ENCODE results near the gene RAP2A. TPM values are rescaled to one million over a fixed set of nuclear protein-coding genes. Genes with fewer than 3 reads are reported as not detected.

The RAP2A gene
- total and polyA plus RNA-seq, 4 donors, result 3.1 to 37.2 (median 6.7) TPM

GRCh38 chr13:97512732-97513131 is 78.8 kb downstream of the RAP2A start:
- Histone ChIP-seq H3K9ac (ENCODE audit: low read depth in 1 of 2, low read length in 2 of 2) (no peak overlapping the region), H3K4me3 (ENCODE audit: low read depth in 1 of 3, low read length in 3 of 3) (no peak overlapping the region), H3K36me3 (ENCODE audit: control insufficient read depth in 4 of 4, insufficient read depth in 3 of 4, low read depth in 1 of 4, low read length in 3 of 4) (no peaks in the 10 kb centered on the region), H3K27me3 (ENCODE audit: control insufficient read depth in 4 of 4, insufficient read depth in 4 of 4, low read length in 3 of 4) (no peaks in the 10 kb centered on the region), H3K4me1 (ENCODE audit: control insufficient read depth in 4 of 4, insufficient read depth in 4 of 4, low read length in 3 of 4) (no peaks in the 10 kb centered on the region), H3K9me3 (ENCODE audit: control insufficient read depth in 4 of 4, low read length in 3 of 4) (peaks cover 0 to 4% (median 0%) of the 10 kb centered on the region in 4 donors), H3K27ac (ENCODE audit: low read depth in 1 of 2, low read length in 2 of 2) (no peak overlapping the region)
- TF ChIP-seq RAD21 (IDR thresholded peaks at IDR 0.05) (peak; percentile 18 to 38), FOXA2 (IDR thresholded peaks at IDR 0.05) (no peak)
- DNase-seq (ENCODE audit: low spot score), result no peak
- 78% methylated on average over 3 of the region's 3 CpGs for WGBS

DNA sequence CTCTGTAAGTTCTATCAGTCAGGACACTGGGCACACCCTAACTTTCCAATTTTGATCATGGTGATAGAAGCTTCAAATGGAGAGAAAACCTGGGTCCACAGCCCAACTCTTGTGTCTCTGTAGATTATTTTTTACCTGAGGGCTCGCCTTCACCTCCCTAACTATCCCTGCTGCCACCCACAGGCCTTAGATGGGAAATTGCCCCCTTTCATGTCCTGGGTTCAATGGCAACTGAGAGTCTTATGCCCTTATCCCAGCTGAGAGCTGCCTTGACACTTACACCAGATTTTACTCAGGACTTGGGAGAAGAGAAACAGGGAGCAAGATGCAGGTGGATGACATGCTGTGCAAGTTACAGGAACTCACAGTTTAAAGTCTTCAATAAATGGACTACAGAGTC is 81.7 kb downstream of the RAP2A start:
- Histone ChIP-seq H3K9me3 (ENCODE audit: control insufficient read depth in 4 of 4, low read length in 3 of 4) (no peaks in the 10 kb centered on the region), H3K27ac (ENCODE audit: low read depth in 1 of 2, low read length in 2 of 2) (no peak overlapping the region), H3K9ac (ENCODE audit: low read depth in 1 of 2, low read length in 2 of 2) (no peak overlapping the region), H3K27me3 (ENCODE audit: control insufficient read depth in 4 of 4, insufficient read depth in 4 of 4, low read length in 3 of 4) (no peaks in the 10 kb centered on the region), H3K4me1 (ENCODE audit: control insufficient read depth in 4 of 4, insufficient read depth in 4 of 4, low read length in 3 of 4) (no peaks in the 10 kb centered on the region), H3K4me3 (ENCODE audit: low read depth in 1 of 3, low read length in 3 of 3) (no peak overlapping the region), H3K36me3 (ENCODE audit: control insufficient read depth in 4 of 4, insufficient read depth in 3 of 4, low read depth in 1 of 4, low read length in 3 of 4) (no peaks in the 10 kb centered on the region)
- no peak for TF ChIP-seq FOXA1 (IDR thresholded peaks at IDR 0.05)
- WGBS, result 97% methylated on average over 1 of the region's 1 CpG
- no peak for DNase-seq (ENCODE audit: low spot score)

DNA sequence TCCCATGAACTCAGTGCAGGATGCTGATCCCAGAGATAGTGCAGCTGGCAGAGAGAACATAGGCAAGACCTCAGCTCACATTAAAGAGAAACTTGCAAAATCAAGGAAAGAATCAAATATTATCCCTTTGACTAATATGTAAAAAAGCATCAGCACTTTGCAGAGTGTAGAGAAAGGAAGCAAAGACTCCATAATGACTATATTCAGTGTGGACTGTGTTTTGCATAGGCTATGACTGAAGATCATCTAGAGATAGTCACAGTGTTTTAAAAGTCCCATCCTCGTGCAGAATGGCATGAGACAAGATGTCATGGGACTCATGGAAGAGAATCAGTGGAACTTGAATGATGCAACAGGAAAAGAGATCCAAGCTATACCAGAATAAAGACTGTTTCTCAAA is 84.0 kb downstream of the RAP2A start:
- whole genome bisulfite sequencing, result 82% methylated on average over 1 of the region's 1 CpG
- H3K36me3 ChIP-seq (ENCODE audit: control insufficient read depth in 4 of 4, insufficient read depth in 3 of 4, low read depth in 1 of 4, low read length in 3 of 4), result no peaks in the 10 kb centered on the region
- TF ChIP-seq, protein P1, sequence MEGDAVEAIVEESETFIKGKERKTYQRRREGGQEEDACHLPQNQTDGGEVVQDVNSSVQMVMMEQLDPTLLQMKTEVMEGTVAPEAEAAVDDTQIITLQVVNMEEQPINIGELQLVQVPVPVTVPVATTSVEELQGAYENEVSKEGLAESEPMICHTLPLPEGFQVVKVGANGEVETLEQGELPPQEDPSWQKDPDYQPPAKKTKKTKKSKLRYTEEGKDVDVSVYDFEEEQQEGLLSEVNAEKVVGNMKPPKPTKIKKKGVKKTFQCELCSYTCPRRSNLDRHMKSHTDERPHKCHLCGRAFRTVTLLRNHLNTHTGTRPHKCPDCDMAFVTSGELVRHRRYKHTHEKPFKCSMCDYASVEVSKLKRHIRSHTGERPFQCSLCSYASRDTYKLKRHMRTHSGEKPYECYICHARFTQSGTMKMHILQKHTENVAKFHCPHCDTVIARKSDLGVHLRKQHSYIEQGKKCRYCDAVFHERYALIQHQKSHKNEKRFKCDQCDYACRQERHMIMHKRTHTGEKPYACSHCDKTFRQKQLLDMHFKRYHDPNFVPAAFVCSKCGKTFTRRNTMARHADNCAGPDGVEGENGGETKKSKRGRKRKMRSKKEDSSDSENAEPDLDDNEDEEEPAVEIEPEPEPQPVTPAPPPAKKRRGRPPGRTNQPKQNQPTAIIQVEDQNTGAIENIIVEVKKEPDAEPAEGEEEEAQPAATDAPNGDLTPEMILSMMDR (IDR thresholded peaks at IDR 0.05; ENCODE audit: low read depth, low read length, missing input control), result no peak
- TF ChIP-seq FOXA2 (IDR thresholded peaks at IDR 0.05), result no peak
- TF ChIP-seq MAX (IDR thresholded peaks at IDR 0.05), result no peak
- TF ChIP-seq HNF4A (conservative IDR thresholded peaks at IDR 0.05), result no peak
- no peak for TF ChIP-seq EGR1 (IDR thresholded peaks at IDR 0.05; ENCODE audit: low read depth in 2 of 2)
- TF ChIP-seq JUND (IDR thresholded peaks at IDR 0.05), result no peak
- TF ChIP-seq GABPA (IDR thresholded peaks at IDR 0.05 in 1 of 2, conservative IDR thresholded peaks at IDR 0.05 in 1 of 2), result no peak
- TF ChIP-seq HNF4G (IDR thresholded peaks at IDR 0.05), result no peak
- no peaks in the 10 kb centered on the region for H3K27me3 ChIP-seq (ENCODE audit: control insufficient read depth in 4 of 4, insufficient read depth in 4 of 4, low read length in 3 of 4)
- H3K27ac ChIP-seq (ENCODE audit: low read depth in 1 of 2, low read length in 2 of 2), result no peak overlapping the region
- H3K9ac ChIP-seq (ENCODE audit: low read depth in 1 of 2, low read length in 2 of 2), result no peak overlapping the region
- no peaks in the 10 kb centered on the region for H3K9me3 ChIP-seq (ENCODE audit: control insufficient read depth in 4 of 4, low read length in 3 of 4)
- H3K4me3 ChIP-seq (ENCODE audit: low read depth in 1 of 3, low read length in 3 of 3), result no peak overlapping the region
- DNase-seq (ENCODE audit: low spot score), result no peak
- no peaks in the 10 kb centered on the region for H3K4me1 ChIP-seq (ENCODE audit: control insufficient read depth in 4 of 4, insufficient read depth in 4 of 4, low read length in 3 of 4)

Small RNA genes lying within 50 kb of the gene (small RNA-seq; reads per million reads assigned to genes)
- not detected for gene AL442067.1

Other genes with a start within 250 kb of the RAP2A start
- gene MBNL2, start 211.8 kb upstream of the RAP2A start, total RNA-seq, result 10 to 100 TPM; 16.0 to 49.6 TPM
- gene MBNL2, start 211.8 kb upstream of the RAP2A start, polyA plus RNA-seq, result 10 to 100 TPM; 32.5 to 41.0 TPM

Measured in liver (tissue), 10 donors.